IMR-90 (cell line): ENCODE results near the gene ZNF155.

ENCODE experiments used
- CEBPB ChIP-seq: IDR thresholded peaks from 2 replicates; pipeline ENCODE4 v1.6.1; 2012; ENCODE audit warnings: low read depth, low read length, improper control_type of control experiment
- CHD1 ChIP-seq: IDR thresholded peaks from 2 replicates; pipeline ENCODE4 v1.6.1; 2012; ENCODE audit warnings: low read depth, low read length, improper control_type of control experiment
- MAZ ChIP-seq: IDR thresholded peaks from 2 replicates; pipeline ENCODE4 v1.6.1; 2012; ENCODE audit warnings: low read depth, mild to moderate bottlenecking, low read length, improper control_type of control experiment, moderate library complexity, borderline replicate concordance
- MXI1 ChIP-seq: IDR thresholded peaks from 2 replicates; pipeline ENCODE4 v1.6.1; 2012; ENCODE audit warnings: low read depth, mild to moderate bottlenecking, low read length, moderate library complexity, borderline replicate concordance
- NFE2L2 ChIP-seq: fragments of 150-350 bp; IDR thresholded peaks from 2 replicates; pipeline ENCODE4 v1.6.1; 2016; ENCODE audit warnings: low read depth, mild to moderate bottlenecking, low read length
- POLR2A ChIP-seq: IDR thresholded peaks from 2 replicates; pipeline ENCODE4 v1.6.1; 2012; ENCODE audit warnings: mild to moderate bottlenecking, low read depth, low read length
- RCOR1 ChIP-seq: IDR thresholded peaks from 2 replicates; pipeline ENCODE4 v1.6.1; 2012; ENCODE audit warnings: mild to moderate bottlenecking, low read length, improper control_type of control experiment; ENCODE audit not compliant: insufficient replicate concordance
- SMC3 ChIP-seq: fragments of 150-350 bp; IDR thresholded peaks from 2 replicates; pipeline ENCODE4 v1.6.1; 2016; ENCODE audit warnings: low read depth, mild to moderate bottlenecking, antibody characterized with exemption, low read length, moderate library complexity
- TF ChIP-seq, protein P1 (sequence below): conservative IDR thresholded peaks from 2 replicates; pipeline ENCODE4 v1.5.1; 2012; ENCODE audit warnings: mild to moderate bottlenecking, low read depth, low read length, improper control_type of control experiment
- TF ChIP-seq, protein P2 (sequence below): fragments of 150-350 bp; IDR thresholded peaks from 2 replicates; pipeline ENCODE4 v1.6.1; 2017; ENCODE audit warnings: mild to moderate bottlenecking, antibody characterized with exemption, low read length, low read depth

DNA sequence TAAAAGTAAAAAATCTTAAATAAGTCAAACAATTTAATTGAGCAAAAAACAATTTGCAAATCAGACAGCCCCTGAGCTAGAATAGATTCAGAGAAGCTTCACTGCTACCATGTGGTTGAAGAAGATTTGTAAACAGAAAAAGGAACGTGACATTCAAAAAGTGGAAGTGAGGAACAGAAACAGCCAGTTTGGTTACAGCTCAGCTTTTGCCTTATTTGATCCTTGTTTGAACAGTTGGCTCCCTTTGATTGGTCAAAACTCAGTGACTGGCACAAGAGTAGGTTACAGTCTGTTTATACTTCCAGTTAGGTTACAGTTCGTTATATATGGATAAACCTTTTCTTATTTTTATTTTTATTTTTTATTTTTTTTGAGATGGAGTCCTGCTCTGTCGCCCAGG, 27.2 kb upstream of the ZNF155 start:
- no peak for TF ChIP-seq RCOR1
- TF ChIP-seq, protein P1, sequence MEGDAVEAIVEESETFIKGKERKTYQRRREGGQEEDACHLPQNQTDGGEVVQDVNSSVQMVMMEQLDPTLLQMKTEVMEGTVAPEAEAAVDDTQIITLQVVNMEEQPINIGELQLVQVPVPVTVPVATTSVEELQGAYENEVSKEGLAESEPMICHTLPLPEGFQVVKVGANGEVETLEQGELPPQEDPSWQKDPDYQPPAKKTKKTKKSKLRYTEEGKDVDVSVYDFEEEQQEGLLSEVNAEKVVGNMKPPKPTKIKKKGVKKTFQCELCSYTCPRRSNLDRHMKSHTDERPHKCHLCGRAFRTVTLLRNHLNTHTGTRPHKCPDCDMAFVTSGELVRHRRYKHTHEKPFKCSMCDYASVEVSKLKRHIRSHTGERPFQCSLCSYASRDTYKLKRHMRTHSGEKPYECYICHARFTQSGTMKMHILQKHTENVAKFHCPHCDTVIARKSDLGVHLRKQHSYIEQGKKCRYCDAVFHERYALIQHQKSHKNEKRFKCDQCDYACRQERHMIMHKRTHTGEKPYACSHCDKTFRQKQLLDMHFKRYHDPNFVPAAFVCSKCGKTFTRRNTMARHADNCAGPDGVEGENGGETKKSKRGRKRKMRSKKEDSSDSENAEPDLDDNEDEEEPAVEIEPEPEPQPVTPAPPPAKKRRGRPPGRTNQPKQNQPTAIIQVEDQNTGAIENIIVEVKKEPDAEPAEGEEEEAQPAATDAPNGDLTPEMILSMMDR: no peak
- TF ChIP-seq POLR2A: no peak
- TF ChIP-seq MAZ: no peak
- no peak for TF ChIP-seq CHD1
- TF ChIP-seq MXI1: no peak
- no peak for TF ChIP-seq SMC3
- no peak for TF ChIP-seq CEBPB
- TF ChIP-seq, protein P2, sequence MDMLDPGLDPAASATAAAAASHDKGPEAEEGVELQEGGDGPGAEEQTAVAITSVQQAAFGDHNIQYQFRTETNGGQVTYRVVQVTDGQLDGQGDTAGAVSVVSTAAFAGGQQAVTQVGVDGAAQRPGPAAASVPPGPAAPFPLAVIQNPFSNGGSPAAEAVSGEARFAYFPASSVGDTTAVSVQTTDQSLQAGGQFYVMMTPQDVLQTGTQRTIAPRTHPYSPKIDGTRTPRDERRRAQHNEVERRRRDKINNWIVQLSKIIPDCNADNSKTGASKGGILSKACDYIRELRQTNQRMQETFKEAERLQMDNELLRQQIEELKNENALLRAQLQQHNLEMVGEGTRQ: no peak
- TF ChIP-seq NFE2L2: no peak
